HG03378 (cell line): ENCODE data around the gene STEAP3.

Experiments used
- ATAC-seq: cut with Tn5 transposase; IDR thresholded peaks from one replicate; pipeline ENCODE4 v1.9.1; 2021; ENCODE audit warnings: mild to moderate bottlenecking, moderate library complexity; ENCODE audit not compliant: unreplicated experiment

STEAP3 gene

GRCh38 chr2:119197529-119198239 is 25.9 kb upstream of the STEAP3 start:
- ATAC-seq = no peak

- ATAC-seq = no peak
Measured at GRCh38 chr2:119198240-119198840, 25.3 kb upstream of the STEAP3 start.

- ATAC-seq = no peak
Measured at GRCh38 chr2:119201815-119202214, 21.8 kb upstream of the STEAP3 start.

GRCh38 chr2:119202610-119203310 is 20.9 kb upstream of the STEAP3 start:
- no peak for ATAC-seq

GRCh38 chr2:119204525-119204924 is 19.1 kb upstream of the STEAP3 start:
- ATAC-seq = no peak

GRCh38 chr2:119205001-119205706 is 18.5 kb upstream of the STEAP3 start:
- no peak for ATAC-seq

- ATAC-seq = no peak
Measured at GRCh38 chr2:119206201-119206600, 17.4 kb upstream of the STEAP3 start.

- ATAC-seq = no peak
Measured at GRCh38 chr2:119207447-119207846, 16.2 kb upstream of the STEAP3 start.

- no peak for ATAC-seq
Measured at GRCh38 chr2:119208791-119209203, 14.8 kb upstream of the STEAP3 start.

GRCh38 chr2:119212139-119212800 is 11.4 kb upstream of the STEAP3 start:
- no peak for ATAC-seq

- no peak for ATAC-seq
Measured at GRCh38 chr2:119214453-119215037, 9.1 kb upstream of the STEAP3 start.

- ATAC-seq = no peak
Measured at GRCh38 chr2:119216994-119217393, 6.6 kb upstream of the STEAP3 start.

- ATAC-seq = no peak
Measured at GRCh38 chr2:119218478-119219064, 5.1 kb upstream of the STEAP3 start.

GRCh38 chr2:119219873-119220272 is 3.8 kb upstream of the STEAP3 start:
- no peak for ATAC-seq

- ATAC-seq = no peak
Measured at GRCh38 chr2:119220720-119221301, 2.8 kb upstream of the STEAP3 start.

- no peak for ATAC-seq
Measured at GRCh38 chr2:119221609-119222008, 2.0 kb upstream of the STEAP3 start.

GRCh38 chr2:119222213-119222612 is 1.4 kb upstream of the STEAP3 start:
- no peak for ATAC-seq

- no peak for ATAC-seq
Measured at GRCh38 chr2:119222863-119223520, 642 bp upstream of the STEAP3 start.

GRCh38 chr2:119224391-119225104 is 914 bp downstream of the STEAP3 start:
- ATAC-seq = no peak
